BJ (cell line): ENCODE results near the gene DPYD. TPM values are rescaled to one million over a fixed set of nuclear protein-coding genes. Genes with fewer than 3 reads are reported as not detected.

ENCODE experiments used
- CTCF ChIA-PET: fragments of 350-600 bp; formaldehyde crosslinking; extraction: SDS; loops from one replicate; lab custom pipeline; 2021; ENCODE audit warnings: antibody characterized with exemption, inconsistent platforms; lab: Yijun Ruan, JAX
- POLR2A ChIA-PET: fragments of 300-600 bp; sonication (Branson Sonifier 250); formaldehyde crosslinking; extraction: SDS; loops from one replicate; lab custom pipeline; 2021; ENCODE audit warnings: antibody characterized with exemption; lab: Charles Lee
- DNase-seq: peaks from one replicate; pipeline ENCODE4 v3.0.0-alpha.2; 2011; ENCODE audit warnings: low read depth
- H3K27me3 ChIP-seq: 2 replicates; pipeline ENCODE4 v1.6.0; 2011; ENCODE audit warnings: low read length; ENCODE audit not compliant: control insufficient read depth, insufficient read depth
- H3K36me3 ChIP-seq: 2 replicates; pipeline ENCODE4 v1.5.1; 2011; ENCODE audit warnings: low read length; ENCODE audit not compliant: control insufficient read depth, insufficient read depth
- H3K4me3 ChIP-seq: 2 replicates; pipeline ENCODE4 v1.5.1; 2011; ENCODE audit warnings: low read depth, mild to moderate bottlenecking, control low read depth, low read length
- CTCF ChIP-seq: IDR thresholded peaks from 2 replicates; pipeline ENCODE4 v1.5.1; 2011; ENCODE audit warnings: low read depth, mild to moderate bottlenecking, control low read depth, inconsistent platforms, low read length, moderate library complexity; ENCODE audit not compliant: insufficient read depth
- polyA plus RNA-seq: library from polyadenylated mRNA; depleted of rRNA; stranded (reverse); fragments of >200 nt; gene quantifications from 2 replicates; pipeline ENCODE4 v1.2.3, GENCODE V29; 2011

DPYD gene
- polyA plus RNA-seq, 1 experiment, result 13.1 TPM

GRCh38 chr1:97265630-97266029 is 655.2 kb downstream of the DPYD start:
- no peak overlapping the region for H3K4me3 ChIP-seq
- ChIA-PET POLR2A (no interaction called here), CTCF (no interaction called here)
- H3K36me3 ChIP-seq, result no peaks in the 10 kb centered on the region
- no peak for DNase-seq
- no peak for TF ChIP-seq CTCF
- no peaks in the 10 kb centered on the region for H3K27me3 ChIP-seq

GRCh38 chr1:97262842-97263241 is 658.0 kb downstream of the DPYD start:
- ChIA-PET CTCF (interaction anchor here (0.7 kb wide), 1 partner anchor 311 kb away, joined by 3 read pairs; no protein-coding TSS in a partner anchor), POLR2A (no interaction called here)
- no peak for TF ChIP-seq CTCF
- no peak for DNase-seq
- no peaks in the 10 kb centered on the region for H3K27me3 ChIP-seq
- no peak overlapping the region for H3K4me3 ChIP-seq
- H3K36me3 ChIP-seq, result no peaks in the 10 kb centered on the region

GRCh38 chr1:97258597-97258996 is 662.2 kb downstream of the DPYD start:
- H3K27me3 ChIP-seq, result no peaks in the 10 kb centered on the region
- ChIA-PET POLR2A (no interaction called here), CTCF (interaction anchor here (0.5 to 1.6 kb wide), 2 partner anchors 13 to 15 kb away, joined by 3 to 5 read pairs; no protein-coding TSS in a partner anchor)
- DNase-seq, result no peak
- no peaks in the 10 kb centered on the region for H3K36me3 ChIP-seq
- H3K4me3 ChIP-seq, result no peak overlapping the region
- TF ChIP-seq CTCF, result no peak

- no peak for TF ChIP-seq CTCF
- Histone ChIP-seq H3K4me3 (no peak overlapping the region), H3K27me3 (no peaks in the 10 kb centered on the region), H3K36me3 (no peaks in the 10 kb centered on the region)
- no peak for DNase-seq
- POLR2A ChIA-PET, result no interaction called here
- CTCF ChIA-PET, result no interaction called here
Observed at GRCh38 chr1:97254731-97255463, 665.9 kb downstream of the DPYD start.

- DNase-seq, result no peak
- CTCF ChIA-PET, result no interaction called here
- Histone ChIP-seq H3K36me3 (no peaks in the 10 kb centered on the region), H3K4me3 (no peak overlapping the region), H3K27me3 (no peaks in the 10 kb centered on the region)
- TF ChIP-seq CTCF, result no peak
- POLR2A ChIA-PET, result no interaction called here
Observed at GRCh38 chr1:97252925-97253324, 667.9 kb downstream of the DPYD start.
